Spleen (tissue), 7 donors: ENCODE measurements around the gene BTAF1.

Source experiments
- POLR2AphosphoS5 ChIP-seq, 3 donors: sonication (generic); formaldehyde crosslinking; IDR thresholded peaks; one replicate each; pipeline ENCODE4 v1.5.1; 2017; ENCODE audit warnings: antibody characterized with exemption in 3 of 3
- TF ChIP-seq, protein P1 (sequence below), 11 experiments: fragments of 200-600 bp in 7 of 11; fragments of 450-650 bp in 4 of 11; sonication (generic) in 4 of 11; IDR thresholded peaks in 8 of 11; conservative IDR thresholded peaks in 3 of 11; 1 replicate in 7 of 11; 2 replicates in 4 of 11; pipeline versions ENCODE4 v1.4.0 to v1.8.0; 2016 to 2021; ENCODE audit warnings: antibody characterized with exemption in 11 of 11, inconsistent platforms in 4 of 11, mild to moderate bottlenecking in 1 of 11
- donor health status: DM: no; HTN: no; CAD: no; lungs with moderate emphysema.
- donor health status: DM: no; HTN: no; CAD: no.
- donor health status: DM: no; HTN: no; CAD: no.

DNA sequence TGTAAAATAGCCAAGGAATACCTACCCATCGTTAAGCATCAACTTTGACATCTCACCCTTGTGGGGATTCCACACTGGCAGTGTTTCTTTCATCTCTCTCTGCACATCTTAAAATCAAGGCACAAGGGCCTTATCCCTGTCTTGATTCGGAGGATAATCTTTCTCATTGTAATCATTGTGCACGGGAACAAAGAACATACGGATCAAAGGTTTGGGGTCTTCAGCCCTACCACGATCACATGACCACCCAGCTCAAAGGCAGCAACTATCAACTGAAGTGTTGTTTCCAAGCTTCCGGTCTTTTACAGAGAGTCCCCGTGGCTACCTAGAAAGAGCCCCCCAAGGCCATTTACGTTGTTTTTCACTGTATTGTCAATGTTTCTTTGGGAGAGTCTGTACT, 26.1 kb upstream of the BTAF1 start:
- TF ChIP-seq, protein P1, sequence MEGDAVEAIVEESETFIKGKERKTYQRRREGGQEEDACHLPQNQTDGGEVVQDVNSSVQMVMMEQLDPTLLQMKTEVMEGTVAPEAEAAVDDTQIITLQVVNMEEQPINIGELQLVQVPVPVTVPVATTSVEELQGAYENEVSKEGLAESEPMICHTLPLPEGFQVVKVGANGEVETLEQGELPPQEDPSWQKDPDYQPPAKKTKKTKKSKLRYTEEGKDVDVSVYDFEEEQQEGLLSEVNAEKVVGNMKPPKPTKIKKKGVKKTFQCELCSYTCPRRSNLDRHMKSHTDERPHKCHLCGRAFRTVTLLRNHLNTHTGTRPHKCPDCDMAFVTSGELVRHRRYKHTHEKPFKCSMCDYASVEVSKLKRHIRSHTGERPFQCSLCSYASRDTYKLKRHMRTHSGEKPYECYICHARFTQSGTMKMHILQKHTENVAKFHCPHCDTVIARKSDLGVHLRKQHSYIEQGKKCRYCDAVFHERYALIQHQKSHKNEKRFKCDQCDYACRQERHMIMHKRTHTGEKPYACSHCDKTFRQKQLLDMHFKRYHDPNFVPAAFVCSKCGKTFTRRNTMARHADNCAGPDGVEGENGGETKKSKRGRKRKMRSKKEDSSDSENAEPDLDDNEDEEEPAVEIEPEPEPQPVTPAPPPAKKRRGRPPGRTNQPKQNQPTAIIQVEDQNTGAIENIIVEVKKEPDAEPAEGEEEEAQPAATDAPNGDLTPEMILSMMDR (IDR thresholded peaks at IDR 0.05 in 8 of 11, conservative IDR thresholded peaks at IDR 0.05 in 3 of 11), result no peak
- TF ChIP-seq POLR2AphosphoS5 (IDR thresholded peaks at IDR 0.05), result no peak
